Measurements from ENCODE around the gene LUZP2.

- TF ChIP-seq, protein P1, sequence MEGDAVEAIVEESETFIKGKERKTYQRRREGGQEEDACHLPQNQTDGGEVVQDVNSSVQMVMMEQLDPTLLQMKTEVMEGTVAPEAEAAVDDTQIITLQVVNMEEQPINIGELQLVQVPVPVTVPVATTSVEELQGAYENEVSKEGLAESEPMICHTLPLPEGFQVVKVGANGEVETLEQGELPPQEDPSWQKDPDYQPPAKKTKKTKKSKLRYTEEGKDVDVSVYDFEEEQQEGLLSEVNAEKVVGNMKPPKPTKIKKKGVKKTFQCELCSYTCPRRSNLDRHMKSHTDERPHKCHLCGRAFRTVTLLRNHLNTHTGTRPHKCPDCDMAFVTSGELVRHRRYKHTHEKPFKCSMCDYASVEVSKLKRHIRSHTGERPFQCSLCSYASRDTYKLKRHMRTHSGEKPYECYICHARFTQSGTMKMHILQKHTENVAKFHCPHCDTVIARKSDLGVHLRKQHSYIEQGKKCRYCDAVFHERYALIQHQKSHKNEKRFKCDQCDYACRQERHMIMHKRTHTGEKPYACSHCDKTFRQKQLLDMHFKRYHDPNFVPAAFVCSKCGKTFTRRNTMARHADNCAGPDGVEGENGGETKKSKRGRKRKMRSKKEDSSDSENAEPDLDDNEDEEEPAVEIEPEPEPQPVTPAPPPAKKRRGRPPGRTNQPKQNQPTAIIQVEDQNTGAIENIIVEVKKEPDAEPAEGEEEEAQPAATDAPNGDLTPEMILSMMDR (IDR thresholded peaks at IDR 0.05), result no peak
- no peak for TF ChIP-seq POLR2A (IDR thresholded peaks at IDR 0.05)
Observed at GRCh38 chr11:24496736-24497725, at the start of gene LUZP2.
